ENCODE results near the gene ALK. TPM values are rescaled to one million over a fixed set of nuclear protein-coding genes. Genes with fewer than 3 reads are reported as not detected.

ALK gene
- total RNA-seq, 2 experiments from 2014 or later: not detected

DNA sequence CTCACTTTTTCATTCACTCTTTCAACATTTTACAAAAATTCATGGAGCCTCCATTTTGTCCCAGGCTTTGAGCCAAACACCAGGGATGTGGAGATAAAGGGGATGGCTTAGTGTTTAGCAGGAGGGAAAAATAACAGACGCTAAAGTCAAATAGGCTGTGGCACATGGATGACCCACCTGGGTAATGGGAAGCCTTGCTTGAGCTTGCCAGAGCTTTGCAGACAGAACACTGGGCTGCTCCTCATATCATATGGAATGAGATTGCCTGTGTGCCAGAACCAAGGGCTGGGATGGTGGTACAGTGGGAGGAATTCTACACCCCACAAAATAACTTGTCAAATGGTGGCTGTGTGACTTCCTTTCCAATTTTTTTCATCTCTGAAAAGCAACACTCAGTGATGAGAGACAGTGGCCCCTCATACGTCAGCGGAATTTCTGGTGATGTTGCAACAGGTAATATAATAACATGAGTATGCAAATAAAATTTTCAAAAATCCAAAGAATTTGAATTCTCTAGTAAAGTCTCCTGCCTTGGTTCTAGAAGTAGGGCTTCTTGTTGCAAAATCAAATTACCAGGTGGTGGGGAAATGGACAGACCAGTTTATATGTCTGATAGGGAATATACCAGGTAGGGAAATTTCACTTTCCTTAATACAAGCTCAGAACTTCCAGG, 553.3 kb downstream of the ALK start:
- ATAC-seq (no peak), DNase-seq (no peak)
- Mint-ChIP-seq H3K27ac (no peak overlapping the region), H3K4me3 (no peak overlapping the region), H3K4me1 (ENCODE audit: low read depth) (no peaks in the 10 kb centered on the region), H3K36me3 (ENCODE audit: low read depth) (no peaks in the 10 kb centered on the region), H3K27me3 (peaks cover 18% of the 10 kb centered on the region), H3K9me3 (no peaks in the 10 kb centered on the region)
- intact Hi-C loops (cut with micrococcal nuclease): no loop called here
- CTCF ChIA-PET: interaction anchor here (0.9 kb wide), 1 partner anchor 9 kb away, joined by 3 read pairs; no protein-coding TSS in a partner anchor
- POLR2A ChIA-PET: no interaction called here
- TF ChIP-seq, protein P1, sequence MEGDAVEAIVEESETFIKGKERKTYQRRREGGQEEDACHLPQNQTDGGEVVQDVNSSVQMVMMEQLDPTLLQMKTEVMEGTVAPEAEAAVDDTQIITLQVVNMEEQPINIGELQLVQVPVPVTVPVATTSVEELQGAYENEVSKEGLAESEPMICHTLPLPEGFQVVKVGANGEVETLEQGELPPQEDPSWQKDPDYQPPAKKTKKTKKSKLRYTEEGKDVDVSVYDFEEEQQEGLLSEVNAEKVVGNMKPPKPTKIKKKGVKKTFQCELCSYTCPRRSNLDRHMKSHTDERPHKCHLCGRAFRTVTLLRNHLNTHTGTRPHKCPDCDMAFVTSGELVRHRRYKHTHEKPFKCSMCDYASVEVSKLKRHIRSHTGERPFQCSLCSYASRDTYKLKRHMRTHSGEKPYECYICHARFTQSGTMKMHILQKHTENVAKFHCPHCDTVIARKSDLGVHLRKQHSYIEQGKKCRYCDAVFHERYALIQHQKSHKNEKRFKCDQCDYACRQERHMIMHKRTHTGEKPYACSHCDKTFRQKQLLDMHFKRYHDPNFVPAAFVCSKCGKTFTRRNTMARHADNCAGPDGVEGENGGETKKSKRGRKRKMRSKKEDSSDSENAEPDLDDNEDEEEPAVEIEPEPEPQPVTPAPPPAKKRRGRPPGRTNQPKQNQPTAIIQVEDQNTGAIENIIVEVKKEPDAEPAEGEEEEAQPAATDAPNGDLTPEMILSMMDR (IDR thresholded peaks at IDR 0.05): no peak

DNA sequence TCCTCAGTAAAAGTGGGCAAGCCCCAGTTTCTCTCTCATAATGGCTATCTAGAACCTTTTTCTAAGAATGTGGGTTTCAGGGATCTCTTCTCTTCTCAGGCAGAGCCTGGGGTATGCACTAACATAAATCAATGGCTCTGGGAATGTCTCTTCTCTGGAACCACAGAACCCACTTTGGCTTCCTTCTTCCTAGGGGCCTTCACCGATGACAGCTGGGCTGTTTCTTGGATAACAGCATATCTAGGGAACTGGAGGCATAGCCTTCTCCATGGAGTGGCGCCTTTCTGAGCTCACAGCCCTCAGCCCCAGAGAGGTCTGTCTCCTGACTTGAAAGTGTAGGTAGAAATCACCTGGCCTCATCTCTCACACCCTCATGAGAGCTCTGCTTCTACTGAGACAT, 558.3 kb downstream of the ALK start:
- DNase-seq: no peak
- POLR2A ChIA-PET: no interaction called here
- TF ChIP-seq, protein P1 (IDR thresholded peaks at IDR 0.05): no peak
- Mint-ChIP-seq H3K36me3 (ENCODE audit: low read depth) (no peaks in the 10 kb centered on the region), H3K27me3 (peaks cover 23% of the 10 kb centered on the region), H3K9me3 (no peaks in the 10 kb centered on the region), H3K27ac (no peak overlapping the region), H3K4me3 (no peak overlapping the region), H3K4me1 (ENCODE audit: low read depth) (no peaks in the 10 kb centered on the region)
- intact Hi-C loops (cut with micrococcal nuclease): no loop called here
- no peak for ATAC-seq
- CTCF ChIA-PET: no interaction called here

DNA sequence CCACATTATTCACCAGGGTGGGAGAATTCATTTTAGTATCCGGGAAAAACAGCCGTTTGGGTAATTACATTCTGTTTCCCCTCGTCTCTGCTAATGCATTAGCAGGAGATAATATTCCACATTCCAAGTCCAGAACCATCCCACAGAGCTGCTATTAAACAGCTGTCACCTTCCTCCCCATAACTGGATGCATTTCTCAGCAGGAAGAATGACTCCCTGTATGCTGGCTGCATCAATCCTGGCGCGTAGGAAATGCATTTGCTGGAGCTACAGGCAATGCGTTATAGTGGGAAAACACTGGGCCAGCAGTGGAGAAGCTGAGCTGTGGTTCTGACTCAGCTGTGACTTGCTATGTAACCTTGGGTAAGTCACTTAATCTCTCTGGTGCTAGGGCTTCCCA, 560.2 kb downstream of the ALK start:
- no peaks in the 10 kb centered on the region for H3K36me3 Mint-ChIP-seq (ENCODE audit: low read depth)
- no peaks in the 10 kb centered on the region for H3K4me1 Mint-ChIP-seq (ENCODE audit: low read depth)
- H3K27me3 Mint-ChIP-seq: peaks cover 24% of the 10 kb centered on the region
- H3K4me3 Mint-ChIP-seq: no peak overlapping the region
- no peaks in the 10 kb centered on the region for H3K9me3 Mint-ChIP-seq
- ChIA-PET POLR2A (no interaction called here), CTCF (no interaction called here)
- ATAC-seq (no peak), DNase-seq (no peak)
- H3K27ac Mint-ChIP-seq: no peak overlapping the region
- intact Hi-C loops (cut with micrococcal nuclease): no loop called here
- TF ChIP-seq, protein P1 (IDR thresholded peaks at IDR 0.05): no peak

DNA sequence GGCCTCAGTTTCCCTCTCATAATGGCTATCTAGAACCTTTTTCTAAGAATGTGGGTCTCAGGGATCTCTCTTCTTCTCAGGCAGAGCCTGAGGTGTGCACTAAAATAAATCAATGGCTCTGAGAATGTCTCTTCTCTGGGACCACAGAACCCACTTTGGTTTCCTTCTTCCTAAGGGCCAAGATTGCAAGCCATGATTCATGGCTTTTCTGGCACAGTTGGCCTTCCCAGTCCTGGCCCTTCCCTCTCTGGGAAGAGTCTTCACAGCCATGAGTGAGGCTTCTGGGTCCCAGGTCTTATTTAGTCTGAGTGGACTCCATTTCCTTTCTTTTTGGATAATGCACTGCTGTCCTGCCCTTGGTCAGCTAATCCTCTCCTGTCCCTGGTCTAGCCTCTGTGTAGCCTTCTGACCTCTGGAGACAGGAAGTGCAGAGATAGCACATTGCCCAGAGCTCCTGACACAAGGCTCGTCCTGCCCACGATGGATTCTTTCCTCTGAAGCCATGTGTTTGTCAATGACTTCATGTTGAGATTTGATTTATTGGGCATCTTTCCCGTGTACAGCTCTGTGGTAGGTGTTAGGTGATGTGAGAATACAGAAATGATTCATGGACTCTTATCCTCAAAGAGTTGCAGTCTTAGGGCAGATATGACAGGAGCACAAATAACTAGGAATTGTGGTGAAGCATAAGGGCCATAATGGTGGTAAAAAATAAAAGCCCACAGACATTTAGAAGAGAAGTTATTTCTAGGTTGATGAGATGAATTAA, 561.2 kb downstream of the ALK start:
- no peak for DNase-seq
- H3K4me3 Mint-ChIP-seq: no peak overlapping the region
- H3K27ac Mint-ChIP-seq: no peak overlapping the region
- no peaks in the 10 kb centered on the region for H3K9me3 Mint-ChIP-seq
- intact Hi-C loops (cut with micrococcal nuclease): no loop called here
- peaks cover 19% of the 10 kb centered on the region for H3K27me3 Mint-ChIP-seq
- H3K36me3 Mint-ChIP-seq (ENCODE audit: low read depth): no peaks in the 10 kb centered on the region
- ChIA-PET POLR2A (interaction anchor here (0.6 kb wide), 1 partner anchor 1190 kb away, joined by 3 read pairs; no protein-coding TSS in a partner anchor), CTCF (no interaction called here)
- no peak for ATAC-seq
- H3K4me1 Mint-ChIP-seq (ENCODE audit: low read depth): no peaks in the 10 kb centered on the region
- TF ChIP-seq, protein P1 (IDR thresholded peaks at IDR 0.05): no peak

DNA sequence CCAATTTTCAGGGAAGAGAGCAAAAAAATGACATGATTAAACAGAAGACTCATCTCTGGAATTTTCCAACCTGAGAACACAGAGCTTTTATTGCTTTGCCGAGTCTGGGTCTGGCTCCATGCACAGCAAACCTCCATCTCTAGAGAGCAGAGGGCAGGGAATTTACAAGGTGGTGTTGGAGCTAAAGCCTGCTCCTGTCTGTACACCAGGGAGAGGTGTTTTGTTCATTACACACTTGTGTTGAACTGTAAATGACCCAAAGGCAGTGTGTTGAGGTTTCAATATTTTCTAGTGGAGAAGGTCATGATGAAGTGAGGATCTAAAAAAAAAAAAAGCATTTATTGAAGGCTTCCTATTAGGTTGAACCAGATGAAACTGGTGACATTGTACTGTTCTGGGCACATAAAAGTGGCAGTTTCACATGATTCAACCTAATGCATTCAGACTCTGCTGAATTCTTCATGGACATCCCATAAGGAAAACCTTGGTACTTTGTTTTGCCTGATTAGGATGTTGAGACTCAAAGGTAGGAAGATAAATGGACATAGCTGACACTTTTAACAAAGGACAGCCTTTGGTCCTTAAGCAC, 567.9 kb downstream of the ALK start:
- Mint-ChIP-seq H3K27ac (no peak overlapping the region), H3K4me1 (ENCODE audit: low read depth) (no peaks in the 10 kb centered on the region), H3K36me3 (ENCODE audit: low read depth) (no peaks in the 10 kb centered on the region), H3K4me3 (no peak overlapping the region), H3K27me3 (peaks cover 4% of the 10 kb centered on the region), H3K9me3 (no peaks in the 10 kb centered on the region)
- DNase-seq: no peak
- no peak for ATAC-seq
- ChIA-PET POLR2A (no interaction called here), CTCF (no interaction called here)
- intact Hi-C loops (cut with micrococcal nuclease): no loop called here
- TF ChIP-seq, protein P1 (IDR thresholded peaks at IDR 0.05): no peak
